ENCODE data around the gene TGFA. TPM values are rescaled to one million over a fixed set of nuclear protein-coding genes. Genes with fewer than 3 reads are reported as not detected.

TGFA gene
- polyA plus RNA-seq, 2 of the 4 experiments (the other 2 are of a cell fraction): 3.5 to 5.3 TPM

GRCh38 chr2:70558195-70558808 is 4.7 kb upstream of the TGFA start:
- 52% methylated on average over 5 of the region's 5 CpGs for WGBS (ENCODE audit: missing lambda C conversion rate)
- Histone ChIP-seq H3K4me3 (no peak overlapping the region), H3K27ac (no peak overlapping the region), H3K9me3 (no peaks in the 10 kb centered on the region), H3K4me1 (peaks cover 6% of the 10 kb centered on the region; the same call in 2 of the 3 replicates), H3K4me2 (no peak overlapping the region)
- FAIRE-seq: no peak
- POLR2A ChIA-PET: no interaction called here
- peak in 1 of 2 experiments; percentile 12 for DNase-seq (ENCODE audit: low read depth in 1 of 2, low spot score in 1 of 2)
- TF ChIP-seq E2F6 (IDR thresholded peaks at IDR 0.05; ENCODE audit: borderline replicate concordance, low read depth) (no peak), FOSB (CRISPR knock-in tag; IDR thresholded peaks at IDR 0.05) (no peak), FOSL2 (IDR thresholded peaks at IDR 0.05) (no peak), FOSL2 (CRISPR knock-in tag; IDR thresholded peaks at IDR 0.05) (no peak), GATA3 (IDR thresholded peaks at IDR 0.05; ENCODE audit: borderline replicate concordance) (no peak), USF2 (IDR thresholded peaks at IDR 0.05) (no peak), ELK1 (IDR thresholded peaks at IDR 0.05; ENCODE audit: low read depth, low read length) (no peak), ZNF302 (CRISPR knock-in tag; IDR thresholded peaks at IDR 0.05) (no peak), ESRRA (IDR thresholded peaks at IDR 0.05; ENCODE audit: borderline replicate concordance, low read length) (no peak), MAZ (IDR thresholded peaks at IDR 0.05; ENCODE audit: borderline replicate concordance, low read depth, low read length) (no peak), HMGXB4 (CRISPR knock-in tag; IDR thresholded peaks at IDR 0.05; ENCODE audit: borderline replicate concordance) (no peak), KDM1A (IDR thresholded peaks at IDR 0.05; ENCODE audit: low read depth) (no peak), BCL3 (IDR thresholded peaks at IDR 0.05) (no peak), NPAS2 (CRISPR knock-in tag; IDR thresholded peaks at IDR 0.05; ENCODE audit: borderline replicate concordance) (no peak), MAFK (IDR thresholded peaks at IDR 0.05; ENCODE audit: partially characterized antibody) (no peak), CTCF (IDR thresholded peaks at IDR 0.05) (no peak), ZFP36 (IDR thresholded peaks at IDR 0.05; ENCODE audit: borderline replicate concordance, partially characterized antibody) (no peak)
- ATAC-seq: no peak
- CTCF ChIA-PET: interaction anchor here (0.8 to 3.9 kb wide), 10 partner anchors 10 to 257 kb away, joined by 3 to 28 read pairs (median 4); partner anchors contain the start of genes ADD2 and FAM136A
